Nephron progenitor cell (in vitro differentiated cells): ENCODE measurements around the gene DGKI.

ENCODE experiments used
- DNase-seq: peaks from one replicate; pipeline ENCODE4 v3.0.0; 2021
- H3K27ac Mint-ChIP-seq: 2 replicates; pipeline ENCODE4 v1.8.0; 2021; ENCODE audit warnings: mild to moderate bottlenecking, moderate library complexity, mixed read lengths
- H3K27me3 Mint-ChIP-seq: 2 replicates; pipeline ENCODE4 v1.8.0; 2021; ENCODE audit warnings: mild to moderate bottlenecking, low read depth, mixed read lengths; ENCODE audit not compliant: poor library complexity
- H3K36me3 Mint-ChIP-seq: 2 replicates; pipeline ENCODE4 v1.8.0; 2021; ENCODE audit warnings: low read depth, mixed read lengths
- H3K4me1 Mint-ChIP-seq: 2 replicates; pipeline ENCODE4 v1.8.0; 2021; ENCODE audit warnings: mixed read lengths
- H3K4me3 Mint-ChIP-seq: 2 replicates; pipeline ENCODE4 v1.8.0; 2021; ENCODE audit warnings: mild to moderate bottlenecking, moderate library complexity, mixed read lengths
- H3K9me3 Mint-ChIP-seq: 2 replicates; pipeline ENCODE4 v1.8.0; 2021; ENCODE audit warnings: mild to moderate bottlenecking, moderate library complexity, mixed read lengths
- CTCF ChIP-seq: fragments of 200-600 bp; sonication (generic); IDR thresholded peaks from 2 replicates; pipeline ENCODE4 v1.5.0; 2021; ENCODE audit warnings: antibody characterized with exemption

Gene DGKI

GRCh38 chr7:137417464-137417863, 429.3 kb downstream of the DGKI start:
- Mint-ChIP-seq H3K27me3 (no peaks in the 10 kb centered on the region), H3K4me3 (no peak overlapping the region)

GRCh38 chr7:137413901-137414300, 432.9 kb downstream of the DGKI start:
- H3K9me3 Mint-ChIP-seq = no peaks in the 10 kb centered on the region
- peaks cover 7% of the 10 kb centered on the region for H3K27me3 Mint-ChIP-seq
- no peak for DNase-seq
- no peak for TF ChIP-seq CTCF
- no peaks in the 10 kb centered on the region for H3K36me3 Mint-ChIP-seq
- H3K27ac Mint-ChIP-seq = no peak overlapping the region
- H3K4me1 Mint-ChIP-seq = no peaks in the 10 kb centered on the region
- no peak overlapping the region for H3K4me3 Mint-ChIP-seq

More at GRCh38 chr7:137417464-137417863, 429.3 kb downstream of the DGKI start:
- no peaks in the 10 kb centered on the region for H3K4me1 Mint-ChIP-seq
- no peak for DNase-seq
- H3K36me3 Mint-ChIP-seq = no peaks in the 10 kb centered on the region
- H3K27ac Mint-ChIP-seq = no peak overlapping the region
- TF ChIP-seq CTCF = no peak
- H3K9me3 Mint-ChIP-seq = no peaks in the 10 kb centered on the region

GRCh38 chr7:137411446-137411845, 435.3 kb downstream of the DGKI start:
- Mint-ChIP-seq H3K4me1 (no peaks in the 10 kb centered on the region), H3K27ac (no peak overlapping the region), H3K4me3 (no peak overlapping the region), H3K36me3 (no peaks in the 10 kb centered on the region), H3K9me3 (no peaks in the 10 kb centered on the region), H3K27me3 (peaks cover 11% of the 10 kb centered on the region)
- no peak for TF ChIP-seq CTCF
- DNase-seq = no peak

GRCh38 chr7:137408126-137408525, 438.6 kb downstream of the DGKI start:
- no peak for DNase-seq
- Mint-ChIP-seq H3K27ac (no peak overlapping the region), H3K9me3 (no peaks in the 10 kb centered on the region), H3K4me3 (no peak overlapping the region), H3K27me3 (peaks cover 11% of the 10 kb centered on the region), H3K4me1 (no peaks in the 10 kb centered on the region), H3K36me3 (no peaks in the 10 kb centered on the region)
- TF ChIP-seq CTCF = no peak

- no peak for TF ChIP-seq CTCF
- no peak overlapping the region for H3K4me3 Mint-ChIP-seq
- no peak overlapping the region for H3K27ac Mint-ChIP-seq
- no peak for DNase-seq
- no peaks in the 10 kb centered on the region for H3K36me3 Mint-ChIP-seq
- H3K27me3 Mint-ChIP-seq = peaks cover 10% of the 10 kb centered on the region
- H3K9me3 Mint-ChIP-seq = no peaks in the 10 kb centered on the region
- H3K4me1 Mint-ChIP-seq = no peaks in the 10 kb centered on the region
Observed at GRCh38 chr7:137407078-137407477, 439.7 kb downstream of the DGKI start.

GRCh38 chr7:137404660-137405317, 442.0 kb downstream of the DGKI start:
- Mint-ChIP-seq H3K36me3 (no peaks in the 10 kb centered on the region), H3K4me3 (no peak overlapping the region), H3K27ac (no peak overlapping the region), H3K9me3 (no peaks in the 10 kb centered on the region), H3K27me3 (peaks cover 4% of the 10 kb centered on the region), H3K4me1 (no peaks in the 10 kb centered on the region)
- DNase-seq = no peak
- no peak for TF ChIP-seq CTCF
